K562 (cell line): Measurements from ENCODE around the gene PARP15. TPM values are rescaled to one million over a fixed set of nuclear protein-coding genes. Genes with fewer than 3 reads are reported as not detected.

Experiments used
- ATAC-seq: fragments of 200-7000 bp; cut with Tn5 transposase; 3 replicates; pipeline ENCODE4 v1.9.1; 2020; ENCODE audit warnings: moderate library complexity
- BruUV-seq: library from RNA; stranded (reverse); fragments of 400-500 nt; replicated peaks from 2 replicates; lab custom pipeline; 2021; lab: Mats Ljungman, UMichigan
- CTCF ChIA-PET: fragments of 300-600 bp; formaldehyde crosslinking; extraction: SDS; loops from one replicate; lab custom pipeline; 2021; ENCODE audit warnings: low intra/inter-chr PET ratio; lab: Yijun Ruan, JAX
- POLR2A ChIA-PET: fragments of 300-600, 350-650 bp; sonication (Branson Sonifier 250); formaldehyde crosslinking; extraction: SDS; loops from one replicate; lab custom pipeline; 2021; ENCODE audit warnings: antibody characterized with exemption, inconsistent platforms; lab: Yijun Ruan, JAX
- DNase-seq, 4 experiments: peaks; one replicate each; pipeline versions ENCODE4 v3.0.0 to v3.0.0-alpha.2; 2011 to 2018; ENCODE audit warnings: low spot score in 3 of 4, mixed read lengths in 3 of 4; ENCODE audit errors: extremely low read depth in 1 of 4
- FAIRE-seq: peaks from 2 replicates; lab custom pipeline; 2011; peaks lifted over from hg19 to GRCh38; lab: Jason Lieb, UNC
- H2AFZ ChIP-seq: 2 replicates; pipeline ENCODE4 v1.6.0; 2011; ENCODE audit warnings: low read depth, low read length, control low read depth, inconsistent platforms
- H3K27ac ChIP-seq: fragments of 200-600 bp; 3 replicates; pipeline ENCODE4 v1.8.0; 2011; ENCODE audit warnings: low read depth, mild to moderate bottlenecking, control low read depth, inconsistent platforms, low read length, moderate library complexity, mixed read lengths; ENCODE audit errors: extremely low read depth
- H3K27me3 ChIP-seq, 2 experiments: fragments of 300-600 bp in 1 of 2; 2 replicates in 1 of 2; 3 replicates in 1 of 2; pipeline versions ENCODE4 v1.6.0 to v1.8.0; 2011; ENCODE audit warnings: inconsistent platforms in 2 of 2, low read length in 2 of 2, mild to moderate bottlenecking in 1 of 2, mixed read lengths in 1 of 2, moderate library complexity in 1 of 2; ENCODE audit not compliant: control insufficient read depth in 2 of 2, insufficient read depth in 2 of 2
- H3K36me3 ChIP-seq: fragments of 300-600 bp; 3 replicates; pipeline ENCODE4 v1.8.0; 2011; ENCODE audit warnings: mild to moderate bottlenecking, low read length, inconsistent platforms; ENCODE audit not compliant: control insufficient read depth, insufficient read depth
- H3K4me1 ChIP-seq, 2 experiments: fragments of 200-600 bp in 1 of 2; replicated peaks in 1 of 2; 2 replicates in 1 of 2; 3 replicates in 1 of 2; pipeline versions ENCODE4 v1.5.1 to v1.8.0; 2011; ENCODE audit warnings: inconsistent platforms in 2 of 2, low read length in 2 of 2, mild to moderate bottlenecking in 1 of 2, mixed read lengths in 1 of 2, moderate library complexity in 1 of 2; ENCODE audit not compliant: control insufficient read depth in 2 of 2, insufficient read depth in 2 of 2
- H3K4me2 ChIP-seq: 2 replicates; pipeline ENCODE4 v1.6.1; 2011; ENCODE audit warnings: low read length, control low read depth, inconsistent platforms, mixed read lengths; ENCODE audit not compliant: insufficient read depth
- H3K4me3 ChIP-seq: fragments of 200-600 bp; sonication (generic), shearing (Covaris generic); 2 replicates; pipeline ENCODE4 v1.5.1; 2016; ENCODE audit warnings: control low read depth, inconsistent platforms
- H3K79me2 ChIP-seq: fragments of 200-600 bp; 3 replicates; pipeline ENCODE4 v1.8.0; 2011; ENCODE audit warnings: low read length, inconsistent platforms; ENCODE audit not compliant: control insufficient read depth, insufficient read depth
- H3K9ac ChIP-seq, 2 experiments: 2 replicates each; pipeline versions ENCODE4 v1.6.0 to v1.6.1; 2011; ENCODE audit warnings: low read depth in 2 of 2, low read length in 2 of 2, control low read depth in 1 of 2, inconsistent platforms in 1 of 2, mild to moderate bottlenecking in 1 of 2, mixed read lengths in 1 of 2; ENCODE audit not compliant: insufficient read depth in 1 of 2
- H3K9me1 ChIP-seq: one replicate; pipeline ENCODE4 v1.6.0; 2011; ENCODE audit warnings: inconsistent platforms, mild to moderate bottlenecking, low read length, moderate library complexity; ENCODE audit not compliant: control insufficient read depth, insufficient read depth
- H3K9me3 ChIP-seq: replicated peaks from 2 replicates; pipeline ENCODE4 v1.5.1; 2011; ENCODE audit warnings: low read depth, low read length, inconsistent platforms; ENCODE audit not compliant: control insufficient read depth, insufficient read depth
- H4K20me1 ChIP-seq: replicated peaks from 2 replicates; pipeline ENCODE4 v1.6.1; 2011; ENCODE audit warnings: low read length, inconsistent platforms, mixed read lengths; ENCODE audit not compliant: control insufficient read depth, insufficient read depth
- CBX5 ChIP-seq: IDR thresholded peaks from 2 replicates; pipeline ENCODE4 v1.6.1; 2014; ENCODE audit warnings: low read depth, borderline replicate concordance
- CREB3 ChIP-seq: fragments of 450-650 bp; conservative IDR thresholded peaks from 2 replicates; pipeline ENCODE4 v1.6.1; 2016; ENCODE audit warnings: missing genetic modification characterization, low read depth, mild to moderate bottlenecking, missing compliant biosample characterization, moderate library complexity
- MLX ChIP-seq, 2 experiments: fragments of 450-650 bp in 1 of 2; sonication (generic) in 1 of 2; formaldehyde crosslinking; conservative IDR thresholded peaks; 2 replicates each; pipeline versions ENCODE4 v1.4.0 to v1.8.1; 2020 to 2022; ENCODE audit warnings: mild to moderate bottlenecking in 1 of 2, missing genetic modification reagents in 1 of 2
- SRSF1 ChIP-seq: fragments of 200-400 bp; formaldehyde crosslinking; IDR thresholded peaks from 2 replicates; pipeline ENCODE4 v1.6.1; 2017; ENCODE audit warnings: mild to moderate bottlenecking, low read depth, low read length, moderate library complexity
- U2AF1 ChIP-seq: fragments of 200-400 bp; formaldehyde crosslinking; optimal IDR thresholded peaks from 2 replicates; pipeline ENCODE3; 2017; ENCODE audit warnings: mild to moderate bottlenecking, low read depth, low read length, moderate library complexity
- XRCC3 ChIP-seq: fragments of 450-650 bp; IDR thresholded peaks from 2 replicates; pipeline ENCODE4 v1.6.1; 2017; ENCODE audit warnings: mild to moderate bottlenecking, moderate library complexity
- ZBTB49 ChIP-seq: sonication (generic); formaldehyde crosslinking; IDR thresholded peaks from 2 replicates; pipeline ENCODE4 v1.8.0; 2022; ENCODE audit warnings: missing genetic modification reagents, mild to moderate bottlenecking, borderline replicate concordance
- WGBS: fragments of 100-300 bp; shearing (Covaris generic); methylation state at CpG from one replicate; pipeline ENCODE4 v1.1.6; 2016; ENCODE audit warnings: low coverage, mixed read lengths; ENCODE audit not compliant: insufficient coverage; ENCODE audit errors: missing lambda C conversion rate; 5-methylcytosine and 5-hydroxymethylcytosine counted together
- in situ Hi-C: fragments of 300-500 bp; cut with MboI; formaldehyde crosslinking; loops from 4 replicates; pipeline ENCODE4 v1.15.0; 2018; ENCODE audit warnings: inconsistent platforms, mixed read lengths
- intact Hi-C: fragments of 100-400 bp; cut with micrococcal nuclease; formaldehyde crosslinking; loops from 2 replicates; pipeline ENCODE4 v1.14.2; 2022
- polyA plus RNA-seq, 8 experiments: library from polyadenylated mRNA; depleted of rRNA in 4 of 8; stranded (reverse) in 5 of 8; unstranded in 3 of 8; fragments of >200 nt; fragmentation: Nextera tagmentation in 2 of 8; fragmentation: Illumina TruSeq in 1 of 8; extraction: Ambion mirVana in 2 of 8; extraction: Trizol in 1 of 8; gene quantifications; 2 replicates each; pipeline versions ENCODE4 v1.2.1 to v1.2.3, GENCODE V29; 2011 to 2014; ENCODE audit warnings: inconsistent platforms in 1 of 8, missing spikeins in 1 of 8
- total RNA-seq, 7 experiments: library from RNA; depleted of rRNA in 6 of 7; stranded (reverse); fragments of >200 nt in 6 of 7; fragmentation: Illumina TruSeq in 2 of 7; extraction: Trizol in 2 of 7; gene quantifications; 2 replicates each; pipeline versions ENCODE4 v1.2.1 to v1.2.3, GENCODE V29; 2011 to 2021; ENCODE audit warnings: low replicate concordance in 1 of 7

PARP15 gene
- total and polyA plus RNA-seq, 9 of the 15 experiments (the other 6 are each of a cell fraction or from before 2014, with no cell fraction given) = 0.05 to 0.40 (median 0.13) TPM

GRCh38 chr3:122665226-122665786, 87.9 kb downstream of the PARP15 start:
- H3K27ac ChIP-seq = no peak overlapping the region
- BruUV-seq = no TSS peak
- H3K4me1 ChIP-seq = no peaks in the 10 kb centered on the region; a peak in 1 of 5 replicates
- CTCF ChIA-PET = no interaction called here
- no peak overlapping the region for H2AFZ ChIP-seq
- H3K9ac ChIP-seq = no peak overlapping the region
- no peaks in the 10 kb centered on the region for H3K9me1 ChIP-seq
- ATAC-seq (no peak), DNase-seq (no peak), FAIRE-seq (no peak)
- no peaks in the 10 kb centered on the region; the same call in 1 of the 2 replicates for H3K9me3 ChIP-seq
- TF ChIP-seq U2AF1 (no peak), XRCC3 (no peak), CBX5 (no peak), MLX (CRISPR knock-in tag; conservative IDR thresholded peaks at IDR 0.05) (no peak), ZBTB49 (CRISPR knock-in tag) (no peak), SRSF1 (no peak), CREB3 (no peak)
- H3K36me3 ChIP-seq = no peaks in the 10 kb centered on the region
- in situ Hi-C loops = no loop called here
- no peak overlapping the region for H3K4me3 ChIP-seq
- POLR2A ChIA-PET = interaction anchor here (0.6 kb wide), 1 partner anchor 336 kb away, joined by 3 read pairs; no protein-coding TSS in a partner anchor
- WGBS = 13% methylated on average over 4 of the region's 4 CpGs
- no peaks in the 10 kb centered on the region for H3K79me2 ChIP-seq
- no peaks in the 10 kb centered on the region for H3K27me3 ChIP-seq
- no peaks in the 10 kb centered on the region for H4K20me1 ChIP-seq
- intact Hi-C loops = no loop called here
- no peak overlapping the region for H3K4me2 ChIP-seq
